ENCODE measurements around the gene CCND1.

- TF ChIP-seq, protein P1, sequence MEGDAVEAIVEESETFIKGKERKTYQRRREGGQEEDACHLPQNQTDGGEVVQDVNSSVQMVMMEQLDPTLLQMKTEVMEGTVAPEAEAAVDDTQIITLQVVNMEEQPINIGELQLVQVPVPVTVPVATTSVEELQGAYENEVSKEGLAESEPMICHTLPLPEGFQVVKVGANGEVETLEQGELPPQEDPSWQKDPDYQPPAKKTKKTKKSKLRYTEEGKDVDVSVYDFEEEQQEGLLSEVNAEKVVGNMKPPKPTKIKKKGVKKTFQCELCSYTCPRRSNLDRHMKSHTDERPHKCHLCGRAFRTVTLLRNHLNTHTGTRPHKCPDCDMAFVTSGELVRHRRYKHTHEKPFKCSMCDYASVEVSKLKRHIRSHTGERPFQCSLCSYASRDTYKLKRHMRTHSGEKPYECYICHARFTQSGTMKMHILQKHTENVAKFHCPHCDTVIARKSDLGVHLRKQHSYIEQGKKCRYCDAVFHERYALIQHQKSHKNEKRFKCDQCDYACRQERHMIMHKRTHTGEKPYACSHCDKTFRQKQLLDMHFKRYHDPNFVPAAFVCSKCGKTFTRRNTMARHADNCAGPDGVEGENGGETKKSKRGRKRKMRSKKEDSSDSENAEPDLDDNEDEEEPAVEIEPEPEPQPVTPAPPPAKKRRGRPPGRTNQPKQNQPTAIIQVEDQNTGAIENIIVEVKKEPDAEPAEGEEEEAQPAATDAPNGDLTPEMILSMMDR (IDR thresholded peaks at IDR 0.05), result no peak
- no peak for TF ChIP-seq POLR2A (IDR thresholded peaks at IDR 0.05)
Observed at GRCh38 chr11:69669486-69669885, 28.5 kb downstream of the CCND1 start.

Data from heart left ventricle (tissue), 13 donors.